Right lobe of liver (tissue), 4 donors: ENCODE data around the gene PPFIBP1.

Source experiments
- CTCF ChIP-seq, 4 donors: fragments of 200-600 bp in 3 of 4; fragments of 450-650 bp in 1 of 4; IDR thresholded peaks; one replicate each; pipeline versions ENCODE4 v1.5.1 to v1.8.0; 2016 to 2022; ENCODE audit warnings: antibody characterized with exemption in 4 of 4, mild to moderate bottlenecking in 2 of 4
- POLR2A ChIP-seq: fragments of 450-650 bp; IDR thresholded peaks from one replicate; pipeline ENCODE4 v1.6.1; 2017; ENCODE audit warnings: antibody characterized with exemption, mild to moderate bottlenecking
- donor health status: DM: no; HTN: no; CAD: no.
- donor health status: DM: no; HTN: no; CAD: no.
- donor health status: DM: no; HTN: yes; CAD: no.

- TF ChIP-seq CTCF (IDR thresholded peaks at IDR 0.05) (no peak), POLR2A (no peak)
Measured at GRCh38 chr12:27614386-27614785, 90.4 kb downstream of the PPFIBP1 start.
